ENCODE data around the gene NCOA3.

DNA sequence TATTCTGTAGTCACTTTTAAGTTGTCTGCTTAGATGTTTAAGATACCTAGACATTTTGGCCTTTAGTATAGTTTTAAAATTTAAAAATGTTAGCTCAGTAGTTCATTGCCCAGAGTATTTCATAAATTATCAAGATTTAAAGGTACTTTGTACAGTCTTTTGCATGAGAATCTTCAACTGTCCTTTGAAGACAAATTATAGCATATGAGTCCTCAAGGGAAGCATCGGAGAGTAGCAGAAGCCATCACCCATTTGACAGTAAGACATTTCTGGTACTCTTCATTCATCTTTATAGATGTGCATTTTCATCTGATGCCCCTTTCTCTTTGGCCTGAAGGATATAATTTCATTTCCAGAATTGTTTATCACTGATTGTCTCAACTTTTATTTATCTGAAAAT is 89.5 kb downstream of the NCOA3 start:
- TF ChIP-seq, protein P1, sequence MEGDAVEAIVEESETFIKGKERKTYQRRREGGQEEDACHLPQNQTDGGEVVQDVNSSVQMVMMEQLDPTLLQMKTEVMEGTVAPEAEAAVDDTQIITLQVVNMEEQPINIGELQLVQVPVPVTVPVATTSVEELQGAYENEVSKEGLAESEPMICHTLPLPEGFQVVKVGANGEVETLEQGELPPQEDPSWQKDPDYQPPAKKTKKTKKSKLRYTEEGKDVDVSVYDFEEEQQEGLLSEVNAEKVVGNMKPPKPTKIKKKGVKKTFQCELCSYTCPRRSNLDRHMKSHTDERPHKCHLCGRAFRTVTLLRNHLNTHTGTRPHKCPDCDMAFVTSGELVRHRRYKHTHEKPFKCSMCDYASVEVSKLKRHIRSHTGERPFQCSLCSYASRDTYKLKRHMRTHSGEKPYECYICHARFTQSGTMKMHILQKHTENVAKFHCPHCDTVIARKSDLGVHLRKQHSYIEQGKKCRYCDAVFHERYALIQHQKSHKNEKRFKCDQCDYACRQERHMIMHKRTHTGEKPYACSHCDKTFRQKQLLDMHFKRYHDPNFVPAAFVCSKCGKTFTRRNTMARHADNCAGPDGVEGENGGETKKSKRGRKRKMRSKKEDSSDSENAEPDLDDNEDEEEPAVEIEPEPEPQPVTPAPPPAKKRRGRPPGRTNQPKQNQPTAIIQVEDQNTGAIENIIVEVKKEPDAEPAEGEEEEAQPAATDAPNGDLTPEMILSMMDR (conservative IDR thresholded peaks at IDR 0.05 in 1 of 2, IDR thresholded peaks at IDR 0.05 in 1 of 2; ENCODE audit: low read depth in 1 of 2, low read length in 2 of 2), result no peak
- TF ChIP-seq EZH2 (IDR thresholded peaks at IDR 0.05; ENCODE audit: low read length, missing control alignments), result no peak
